ENCODE results near the gene CDH23. TPM values are rescaled to one million over a fixed set of nuclear protein-coding genes. Genes with fewer than 3 reads are reported as not detected.

The CDH23 gene
- total RNA-seq, 4 donors from 2014 or later, result 2.9 to 16.1 (median 5.9) TPM

- WGBS, 2 donors (ENCODE audit: low coverage in 1 of 2), result 76% methylated on average over 3 of the region's 3 CpGs; no CpG with 5 or more reads in 1 of the 2 donors
- Histone ChIP-seq H3K36me3 (no peaks in the 10 kb centered on the region), H3K4me3 (no peak overlapping the region), H3K9me3 (no peaks in the 10 kb centered on the region), H3K27me3 (peaks cover 26% of the 10 kb centered on the region), H3K4me1 (peaks cover 0 to 1% (median 0%) of the 10 kb centered on the region in 4 donors), H3K27ac (no peak overlapping the region)
- intact Hi-C loops (cut with DNase I; ENCODE audit: low total_unique reads) (loop anchor here (10.0 kb wide), 1 partner anchor 314 kb away; no protein-coding TSS in a partner anchor), in situ Hi-C loops (cut with MboI; ENCODE audit: low pct_ligation_motif_present in 1 of 4, low pct_unique_long_range_greater_than_20kb in 1 of 4, low sequenced_read_pairs in 3 of 4) (loop anchor here in 3 of 4 donors (25.0 kb wide), 3 partner anchors 171 to 421 kb away; partner anchors contain the start of gene C10orf105 (in 2 of the 3))
- DNase-seq, result no peak
- TF ChIP-seq EP300 (IDR thresholded peaks at IDR 0.05; ENCODE audit: low read depth) (no peak), CTCF (IDR thresholded peaks at IDR 0.05) (no peak), POLR2AphosphoS5 (IDR thresholded peaks at IDR 0.05) (no peak), POLR2A (IDR thresholded peaks at IDR 0.05) (no peak)
These were observed 5.6 kb upstream of the CDH23 start for GRCh38 chr10:71390921-71391690.

DNA sequence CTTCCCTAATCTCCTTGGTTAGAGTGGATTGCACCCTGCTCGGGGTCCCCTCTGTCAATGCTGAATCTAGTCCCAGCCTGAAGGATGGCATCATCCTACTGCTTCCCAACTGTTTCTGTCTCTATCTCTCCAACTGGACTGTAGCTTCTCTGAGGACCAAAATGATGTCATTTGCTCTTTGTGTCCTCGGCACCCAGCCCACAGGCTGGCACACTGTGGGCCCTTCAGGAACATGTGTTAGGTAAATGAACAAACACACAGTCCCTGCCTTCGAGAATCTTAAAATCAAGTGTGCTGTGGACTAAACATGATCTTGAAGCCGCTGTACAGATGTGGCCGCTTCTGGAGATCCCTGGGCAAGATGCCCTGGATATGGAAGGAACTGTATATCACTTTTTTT lies 5.0 kb upstream of the CDH23 start:
- H3K27me3 ChIP-seq, result peaks cover 32% of the 10 kb centered on the region
- no peaks in the 10 kb centered on the region for H3K9me3 ChIP-seq
- in situ Hi-C loops (cut with MboI; ENCODE audit: low pct_ligation_motif_present in 1 of 4, low pct_unique_long_range_greater_than_20kb in 1 of 4, low sequenced_read_pairs in 3 of 4), result loop anchor here in 3 of 4 donors (25.0 kb wide), 3 partner anchors 171 to 421 kb away; partner anchors contain the start of gene C10orf105 (in 2 of the 3)
- no peak for DNase-seq
- intact Hi-C loops (cut with DNase I; ENCODE audit: low total_unique reads), result loop anchor here (10.0 kb wide), 1 partner anchor 313 kb away; no protein-coding TSS in a partner anchor
- peaks cover 0 to 6% (median under 1%) of the 10 kb centered on the region in 4 donors for H3K4me1 ChIP-seq
- no peaks in the 10 kb centered on the region for H3K36me3 ChIP-seq
- TF ChIP-seq POLR2AphosphoS5 (IDR thresholded peaks at IDR 0.05) (no peak), CTCF (IDR thresholded peaks at IDR 0.05) (no peak), POLR2A (IDR thresholded peaks at IDR 0.05) (no peak), EP300 (IDR thresholded peaks at IDR 0.05; ENCODE audit: low read depth) (no peak)
- H3K27ac ChIP-seq, result no peak overlapping the region
- H3K4me3 ChIP-seq, result no peak overlapping the region
- WGBS, 2 donors (ENCODE audit: low coverage in 1 of 2), result 84 to 91% methylated on average over 3 to 5 of the region's 5 CpGs

GRCh38 chr10:71392292-71392691 lies 4.4 kb upstream of the CDH23 start:
- H3K27ac ChIP-seq, result no peak overlapping the region
- no peak for DNase-seq
- H3K4me3 ChIP-seq, result no peak overlapping the region
- H3K9me3 ChIP-seq, result no peaks in the 10 kb centered on the region
- TF ChIP-seq EP300 (IDR thresholded peaks at IDR 0.05; ENCODE audit: low read depth), result no peak
- no peak for TF ChIP-seq POLR2A (IDR thresholded peaks at IDR 0.05)
- no peak for TF ChIP-seq POLR2AphosphoS5 (IDR thresholded peaks at IDR 0.05)
- TF ChIP-seq CTCF (IDR thresholded peaks at IDR 0.05), result no peak
- H3K36me3 ChIP-seq, result no peaks in the 10 kb centered on the region
- peaks cover 38% of the 10 kb centered on the region for H3K27me3 ChIP-seq
- H3K4me1 ChIP-seq, result peaks cover 2 to 11% (median 6%) of the 10 kb centered on the region in 4 donors
- intact Hi-C loops (cut with DNase I; ENCODE audit: low total_unique reads) (loop anchor here (10.0 kb wide), 1 partner anchor 313 kb away; no protein-coding TSS in a partner anchor), in situ Hi-C loops (cut with MboI; ENCODE audit: low pct_ligation_motif_present in 1 of 4, low pct_unique_long_range_greater_than_20kb in 1 of 4, low sequenced_read_pairs in 3 of 4) (loop anchor here in 3 of 4 donors (25.0 kb wide), 3 partner anchors 170 to 420 kb away; partner anchors contain the start of gene C10orf105 (in 2 of the 3))
- 8 to 20% methylated on average over 1 of the region's 1 CpG for WGBS, 2 donors (ENCODE audit: low coverage in 1 of 2)

Measured in transverse colon (tissue), 4 donors.